Neural cell (in vitro differentiated cells): ENCODE results near the gene E2F3. TPM values are rescaled to one million over a fixed set of nuclear protein-coding genes. Genes with fewer than 3 reads are reported as not detected.

Source experiments
- H2AFZ ChIP-seq: fragments of 200-600, 300-800 bp; sonication (generic), shearing (Covaris generic); 2 replicates; pipeline ENCODE4 v1.6.0; 2014; ENCODE audit warnings: low read depth, mild to moderate bottlenecking, antibody characterized with exemption, low read length, moderate library complexity
- H3F3A ChIP-seq: fragments of 200-600 bp; shearing (Covaris generic); 2 replicates; pipeline ENCODE4 v1.6.1; 2016; ENCODE audit warnings: mild to moderate bottlenecking, moderate library complexity, mixed read lengths, antibody characterized with exemption, low read length; ENCODE audit not compliant: insufficient read depth, poor library complexity, severe bottlenecking
- H3K27ac ChIP-seq: fragments of 200-600, 300-800 bp; sonication (generic), shearing (Covaris generic); 2 replicates; pipeline ENCODE4 v1.5.1; 2014; ENCODE audit warnings: mild to moderate bottlenecking, low read length, moderate library complexity
- H3K27me3 ChIP-seq: fragments of 300-800, 200-600 bp; sonication (generic), shearing (Covaris generic); 2 replicates; pipeline ENCODE4 v1.6.0; 2014; ENCODE audit warnings: mild to moderate bottlenecking, low read depth, low read length, moderate library complexity; ENCODE audit not compliant: insufficient read depth
- H3K36me3 ChIP-seq: fragments of 300-800, 200-600 bp; sonication (generic), shearing (Covaris generic); 2 replicates; pipeline ENCODE4 v1.5.1; 2014; ENCODE audit warnings: mild to moderate bottlenecking, antibody characterized with exemption, low read length, moderate library complexity; ENCODE audit not compliant: insufficient read depth
- H3K4me2 ChIP-seq: fragments of 300-800, 200-600 bp; sonication (generic), shearing (Covaris generic); 2 replicates; pipeline ENCODE4 v1.6.0; 2014; ENCODE audit warnings: mild to moderate bottlenecking, low read length
- H3K4me3 ChIP-seq: fragments of 300-800, 200-600 bp; sonication (generic), shearing (Covaris generic); 2 replicates; pipeline ENCODE4 v1.5.1; 2014; ENCODE audit warnings: mild to moderate bottlenecking, low read length, moderate library complexity
- H3K79me2 ChIP-seq: fragments of 200-600 bp; shearing (Covaris generic); replicated peaks from 2 replicates; pipeline ENCODE4 v1.6.0; 2014; ENCODE audit warnings: mild to moderate bottlenecking, low read length, moderate library complexity; ENCODE audit not compliant: insufficient read depth
- H3K9ac ChIP-seq: fragments of 300-800, 200-600 bp; sonication (generic), shearing (Covaris generic); 2 replicates; pipeline ENCODE4 v1.6.1; 2016; ENCODE audit warnings: mild to moderate bottlenecking, low read length, mixed read lengths
- H3K9me2 ChIP-seq: fragments of 200-600 bp; shearing (Covaris generic); 2 replicates; pipeline ENCODE4 v1.6.1; 2016; ENCODE audit warnings: mild to moderate bottlenecking, low read length, mixed read lengths; ENCODE audit not compliant: insufficient read depth
- H3K9me3 ChIP-seq: fragments of 200-600, 300-800 bp; sonication (generic), shearing (Covaris generic); 2 replicates; pipeline ENCODE4 v1.6.1; 2016; ENCODE audit warnings: mild to moderate bottlenecking, mixed run types, low read length, moderate library complexity, mixed read lengths
- H4K20me1 ChIP-seq: fragments of 200-600 bp; shearing (Covaris generic); 2 replicates; pipeline ENCODE4 v1.6.1; 2016; ENCODE audit warnings: mild to moderate bottlenecking, mixed run types; ENCODE audit not compliant: insufficient read depth
- CTCF ChIP-seq: fragments of 450-650 bp; IDR thresholded peaks from 2 replicates; pipeline ENCODE4 v1.5.1; 2014; ENCODE audit warnings: antibody characterized with exemption, mild to moderate bottlenecking, moderate library complexity; ENCODE audit not compliant: poor library complexity, severe bottlenecking
- EP300 ChIP-seq: fragments of 450-650 bp; conservative IDR thresholded peaks from 2 replicates; pipeline ENCODE4 v1.6.1; 2014; ENCODE audit warnings: antibody characterized with exemption, mild to moderate bottlenecking, moderate library complexity; ENCODE audit not compliant: poor library complexity, severe bottlenecking
- EZH2 ChIP-seq: fragments of 200-600, 300-800 bp; shearing (Covaris generic), sonication (generic); IDR thresholded peaks from 2 replicates; pipeline ENCODE4 v1.6.1; 2014; ENCODE audit warnings: antibody characterized with exemption, low read length, borderline replicate concordance, mild to moderate bottlenecking; ENCODE audit not compliant: insufficient read depth, poor library complexity, severe bottlenecking
- MXI1 ChIP-seq: fragments of 450-650 bp; conservative IDR thresholded peaks from 2 replicates; pipeline ENCODE4 v1.6.1; 2014; ENCODE audit warnings: antibody characterized with exemption, mild to moderate bottlenecking; ENCODE audit not compliant: poor library complexity, severe bottlenecking
- POLR2AphosphoS5 ChIP-seq: IDR thresholded peaks from 2 replicates; pipeline ENCODE4 v1.6.1; 2012
- RAD21 ChIP-seq: fragments of 450-650 bp; conservative IDR thresholded peaks from 2 replicates; pipeline ENCODE4 v1.6.1; 2014; ENCODE audit warnings: antibody characterized with exemption, mild to moderate bottlenecking, moderate library complexity
- SMC3 ChIP-seq: fragments of 450-650 bp; conservative IDR thresholded peaks from 2 replicates; pipeline ENCODE4 v1.6.1; 2014; ENCODE audit warnings: antibody characterized with exemption, mild to moderate bottlenecking, moderate library complexity; ENCODE audit not compliant: poor library complexity
- TAF1 ChIP-seq: IDR thresholded peaks from 2 replicates; pipeline ENCODE4 v1.6.1; 2012; ENCODE audit warnings: low read depth
- polyA plus RNA-seq: library from polyadenylated mRNA; depleted of rRNA; stranded (reverse); fragments of >200 nt; gene quantifications from 2 replicates; pipeline ENCODE4 v1.2.3, GENCODE V29; 2014
- TF ChIP-seq, protein P1 (sequence below): IDR thresholded peaks from 2 replicates; pipeline ENCODE4 v1.6.1; 2012; ENCODE audit warnings: borderline replicate concordance

E2F3 gene
- polyA plus RNA-seq, 1 donor from 2014 or later, result 4.8 TPM

GRCh38 chr6:20426177-20427082 is 24.8 kb downstream of the E2F3 start:
- no peaks in the 10 kb centered on the region for H3K9me2 ChIP-seq
- no peaks in the 10 kb centered on the region for H3K9me3 ChIP-seq
- no peak overlapping the region for H3K27ac ChIP-seq
- no peak overlapping the region for H3K4me2 ChIP-seq
- H4K20me1 ChIP-seq, result no peaks in the 10 kb centered on the region
- H3K9ac ChIP-seq, result no peak overlapping the region
- H3F3A ChIP-seq, result no peaks in the 10 kb centered on the region
- no peak for TF ChIP-seq CTCF
- TF ChIP-seq RAD21, result no peak
- no peak overlapping the region for H2AFZ ChIP-seq
- peaks cover 31% of the 10 kb centered on the region for H3K79me2 ChIP-seq
- no peaks in the 10 kb centered on the region for H3K36me3 ChIP-seq
- no peak overlapping the region for H3K4me3 ChIP-seq
- H3K27me3 ChIP-seq, result no peaks in the 10 kb centered on the region

DNA sequence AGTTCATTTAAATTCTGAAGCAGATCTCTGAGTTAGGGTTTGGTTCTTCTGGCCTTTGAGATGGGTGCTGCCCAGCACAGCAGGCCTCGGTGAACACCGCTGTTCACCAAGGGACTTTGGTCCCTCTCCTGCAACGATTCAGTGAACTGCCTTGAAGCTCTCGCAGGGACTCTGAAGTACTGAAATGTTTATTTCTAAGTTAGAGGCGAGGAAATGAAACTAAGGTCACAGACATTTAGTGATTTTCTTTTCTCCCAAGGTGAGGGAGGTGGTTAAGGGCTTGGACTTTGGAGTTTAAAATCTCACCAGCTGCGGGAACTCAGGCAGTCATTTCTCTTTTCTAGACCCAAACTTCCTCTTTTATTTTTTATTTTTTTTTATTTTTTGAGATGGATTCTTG is 26.2 kb downstream of the E2F3 start:
- Histone ChIP-seq H3K27me3 (no peaks in the 10 kb centered on the region), H3K79me2 (peaks cover 33% of the 10 kb centered on the region), H3K9me3 (no peaks in the 10 kb centered on the region), H3K27ac (no peak overlapping the region), H3K4me2 (no peak overlapping the region), H3K9ac (no peak overlapping the region), H4K20me1 (no peaks in the 10 kb centered on the region), H2AFZ (no peak overlapping the region), H3K36me3 (no peaks in the 10 kb centered on the region), H3K4me3 (no peak overlapping the region), H3K9me2 (no peaks in the 10 kb centered on the region), H3F3A (no peaks in the 10 kb centered on the region)
- TF ChIP-seq CTCF (no peak), TAF1 (no peak), POLR2AphosphoS5 (no peak), MXI1 (no peak), RAD21 (no peak), EZH2 (no peak), EP300 (no peak), SMC3 (no peak)
- TF ChIP-seq, protein P1, sequence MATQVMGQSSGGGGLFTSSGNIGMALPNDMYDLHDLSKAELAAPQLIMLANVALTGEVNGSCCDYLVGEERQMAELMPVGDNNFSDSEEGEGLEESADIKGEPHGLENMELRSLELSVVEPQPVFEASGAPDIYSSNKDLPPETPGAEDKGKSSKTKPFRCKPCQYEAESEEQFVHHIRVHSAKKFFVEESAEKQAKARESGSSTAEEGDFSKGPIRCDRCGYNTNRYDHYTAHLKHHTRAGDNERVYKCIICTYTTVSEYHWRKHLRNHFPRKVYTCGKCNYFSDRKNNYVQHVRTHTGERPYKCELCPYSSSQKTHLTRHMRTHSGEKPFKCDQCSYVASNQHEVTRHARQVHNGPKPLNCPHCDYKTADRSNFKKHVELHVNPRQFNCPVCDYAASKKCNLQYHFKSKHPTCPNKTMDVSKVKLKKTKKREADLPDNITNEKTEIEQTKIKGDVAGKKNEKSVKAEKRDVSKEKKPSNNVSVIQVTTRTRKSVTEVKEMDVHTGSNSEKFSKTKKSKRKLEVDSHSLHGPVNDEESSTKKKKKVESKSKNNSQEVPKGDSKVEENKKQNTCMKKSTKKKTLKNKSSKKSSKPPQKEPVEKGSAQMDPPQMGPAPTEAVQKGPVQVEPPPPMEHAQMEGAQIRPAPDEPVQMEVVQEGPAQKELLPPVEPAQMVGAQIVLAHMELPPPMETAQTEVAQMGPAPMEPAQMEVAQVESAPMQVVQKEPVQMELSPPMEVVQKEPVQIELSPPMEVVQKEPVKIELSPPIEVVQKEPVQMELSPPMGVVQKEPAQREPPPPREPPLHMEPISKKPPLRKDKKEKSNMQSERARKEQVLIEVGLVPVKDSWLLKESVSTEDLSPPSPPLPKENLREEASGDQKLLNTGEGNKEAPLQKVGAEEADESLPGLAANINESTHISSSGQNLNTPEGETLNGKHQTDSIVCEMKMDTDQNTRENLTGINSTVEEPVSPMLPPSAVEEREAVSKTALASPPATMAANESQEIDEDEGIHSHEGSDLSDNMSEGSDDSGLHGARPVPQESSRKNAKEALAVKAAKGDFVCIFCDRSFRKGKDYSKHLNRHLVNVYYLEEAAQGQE, result no peak
